KG1 (cell line): Measurements from ENCODE around the gene NARF.

ENCODE experiments used
- DNase-seq: peaks from one replicate; lab custom pipeline; 2025; lab: John Stamatoyannopoulos, UW

NARF gene

GRCh38 chr17:82477934-82478333 is 19.4 kb downstream of the NARF start:
- no peak for DNase-seq

GRCh38 chr17:82479602-82480001 is 21.1 kb downstream of the NARF start:
- DNase-seq = no peak

DNA sequence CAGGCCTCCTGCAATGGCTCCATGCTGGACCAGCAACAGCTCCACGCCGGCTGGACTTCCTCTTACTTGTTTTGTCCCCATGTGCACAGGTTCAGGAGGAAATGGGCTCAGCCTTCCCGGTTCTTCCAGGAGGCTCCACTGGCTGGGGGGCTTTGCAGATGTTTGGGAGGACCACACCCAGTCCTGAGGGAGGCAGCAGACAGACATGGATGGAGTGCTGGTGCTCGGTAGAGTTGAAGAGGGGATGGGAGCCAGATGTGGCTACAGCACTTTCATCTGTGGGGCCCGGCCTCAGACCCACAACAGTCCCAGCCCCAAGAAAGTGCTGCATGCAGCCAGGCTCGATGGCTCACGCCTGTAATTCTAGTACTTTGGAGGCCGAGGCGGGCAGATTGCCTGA is 21.8 kb downstream of the NARF start:
- no peak for DNase-seq

DNA sequence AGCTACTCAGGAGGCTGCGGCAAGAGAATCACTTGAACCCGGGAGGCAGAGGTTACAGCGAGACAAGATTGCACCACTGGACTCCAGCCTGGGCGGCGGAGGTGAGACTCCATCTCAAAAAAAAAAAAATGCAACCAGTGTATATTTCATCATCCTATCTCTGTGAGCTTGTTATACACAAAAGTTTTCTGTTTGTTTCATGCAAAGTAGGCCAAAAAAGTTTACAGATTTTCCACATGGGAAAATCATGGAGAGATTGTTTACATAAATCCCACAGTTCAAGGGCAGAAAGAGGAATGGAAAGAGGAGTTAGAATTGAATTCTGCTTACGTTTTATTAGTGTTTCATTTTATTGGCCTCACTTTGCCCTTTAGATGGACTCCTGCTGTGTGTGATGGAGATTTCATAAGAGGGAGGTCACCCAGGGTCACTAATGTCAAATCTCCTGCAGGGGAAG is 24.7 kb downstream of the NARF start:
- no peak for DNase-seq

DNA sequence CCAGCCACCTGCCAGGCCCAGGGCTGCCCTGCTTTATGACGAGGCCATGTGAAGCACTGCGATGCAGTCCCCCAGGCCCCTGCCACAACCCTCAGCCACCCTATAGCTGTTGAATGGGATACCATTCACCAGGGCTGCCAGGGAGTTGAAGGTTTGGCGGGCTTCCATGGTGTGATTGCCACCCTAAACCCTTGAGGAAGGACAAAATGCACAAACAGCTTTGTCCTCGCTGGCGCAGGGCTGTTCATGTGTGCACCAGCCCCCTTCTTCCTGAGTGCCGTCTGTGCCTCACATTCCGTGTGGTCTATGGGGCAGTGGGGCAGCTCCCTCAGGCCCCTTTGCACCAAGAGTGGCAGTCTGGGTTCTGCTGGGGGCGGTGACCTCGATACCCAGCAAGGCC is 25.3 kb downstream of the NARF start:
- DNase-seq = no peak

DNA sequence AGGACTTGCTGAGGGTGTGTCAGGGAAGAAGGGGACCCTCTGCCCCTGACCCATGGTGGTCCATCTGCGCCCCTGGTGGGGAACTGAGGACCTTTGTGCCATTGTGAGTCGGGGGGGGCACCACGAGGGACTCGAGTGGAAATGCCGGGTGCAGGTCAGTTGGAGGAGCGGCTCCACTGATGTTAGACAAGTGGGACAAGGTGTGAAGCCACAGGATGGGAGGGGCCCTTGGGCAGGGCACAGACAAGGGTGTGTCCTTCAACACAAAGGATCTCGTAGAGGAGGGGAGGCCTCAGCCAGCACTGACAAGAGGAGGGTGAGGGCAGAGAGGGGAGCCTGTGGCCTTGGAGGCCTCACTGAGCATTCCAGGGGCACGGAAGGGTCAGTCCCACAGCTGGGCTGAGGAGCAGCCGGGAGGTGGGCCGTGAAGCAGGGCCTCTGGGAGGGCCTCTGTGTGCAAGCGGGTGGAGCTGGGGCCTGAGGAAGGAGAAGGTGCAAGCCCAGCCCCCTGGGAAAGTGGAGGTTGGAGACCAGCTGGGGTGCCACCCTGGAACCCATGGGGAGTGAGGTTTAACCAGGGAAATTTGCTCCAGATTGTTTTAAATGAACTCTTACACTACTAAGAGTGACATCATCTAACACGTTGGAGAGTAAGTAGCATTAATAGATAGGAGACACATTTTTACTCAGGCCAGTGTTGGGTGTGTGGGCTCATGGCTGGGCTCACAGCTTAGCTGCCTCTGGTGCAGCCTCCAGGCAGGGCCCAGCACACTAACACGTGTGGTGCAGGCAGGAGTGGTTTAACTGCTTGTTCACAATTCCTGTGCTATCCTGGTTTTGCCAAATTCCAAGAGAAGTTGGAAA is 27.9 kb downstream of the NARF start:
- DNase-seq = no peak

DNA sequence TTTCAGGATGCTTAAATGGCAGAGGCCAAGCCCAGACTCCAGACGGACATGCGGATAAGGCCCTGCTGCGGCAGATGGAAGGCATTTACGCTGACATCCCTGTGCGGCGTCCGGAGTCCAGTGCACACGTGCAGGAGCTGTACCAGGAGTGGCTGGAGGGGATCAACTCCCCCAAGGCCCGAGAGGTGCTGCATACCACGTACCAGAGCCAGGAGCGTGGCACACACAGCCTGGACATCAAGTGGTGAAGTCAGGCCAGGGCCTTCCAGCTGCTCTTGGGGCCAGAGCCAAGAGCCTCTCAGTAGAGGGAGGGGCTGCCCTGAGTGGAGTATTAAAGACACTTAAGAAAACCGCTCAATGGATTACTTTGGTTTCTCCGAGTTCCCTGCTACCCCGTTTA is 29.4 kb downstream of the NARF start:
- no peak for DNase-seq

GRCh38 chr17:82489117-82489516 is 30.6 kb downstream of the NARF start:
- DNase-seq = no peak

DNA sequence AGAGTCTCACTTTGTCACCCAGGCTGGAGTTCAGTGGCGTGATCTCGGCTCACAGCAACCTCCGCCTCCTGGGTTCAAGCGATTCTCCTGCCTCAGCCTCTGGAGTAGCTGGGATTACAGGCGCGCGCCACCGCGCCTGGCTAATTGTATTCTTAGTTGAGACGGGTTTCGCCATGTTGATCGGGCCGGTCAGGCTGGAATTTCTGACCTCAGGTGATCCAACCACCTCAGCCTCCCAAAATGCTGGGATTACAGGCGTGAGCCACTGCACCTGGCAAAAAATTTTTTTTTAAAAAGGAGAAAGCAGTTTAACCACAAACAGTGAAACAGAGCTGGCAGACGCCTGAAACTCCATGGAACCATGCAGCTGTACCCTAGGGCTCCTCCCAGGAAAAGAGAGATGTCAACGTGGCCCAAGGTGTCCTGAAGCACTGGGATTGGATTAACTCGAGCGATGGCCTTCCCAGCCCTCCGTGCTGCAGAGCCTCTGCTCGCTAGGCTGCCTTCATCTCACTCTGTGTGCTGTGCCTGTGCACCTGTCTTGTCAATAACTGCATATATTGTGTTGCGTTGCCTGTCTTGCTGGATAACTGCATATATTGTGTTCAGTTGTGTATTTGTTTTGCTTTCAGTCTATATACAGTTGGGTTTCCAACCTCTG is 31.4 kb downstream of the NARF start:
- no peak for DNase-seq

- no peak for DNase-seq
These were observed 32.1 kb downstream of the NARF start for GRCh38 chr17:82490512-82491195.

DNA sequence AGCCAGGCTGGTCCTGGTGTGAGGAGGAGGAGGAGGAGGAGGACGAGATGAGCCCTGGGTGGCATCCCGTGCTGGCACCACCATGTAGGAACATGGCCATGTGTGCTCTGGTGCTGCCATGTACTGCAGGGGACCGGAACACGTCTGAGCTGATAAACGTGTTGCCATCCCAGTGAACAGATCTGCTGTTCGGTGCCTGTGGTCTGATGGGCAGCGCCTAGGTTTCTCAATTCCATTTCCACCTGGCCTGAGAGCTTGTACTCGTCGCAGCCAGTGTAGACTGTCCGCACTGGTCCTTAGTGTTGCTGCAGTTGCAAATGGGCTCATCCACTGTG is 32.6 kb downstream of the NARF start:
- DNase-seq = no peak

DNA sequence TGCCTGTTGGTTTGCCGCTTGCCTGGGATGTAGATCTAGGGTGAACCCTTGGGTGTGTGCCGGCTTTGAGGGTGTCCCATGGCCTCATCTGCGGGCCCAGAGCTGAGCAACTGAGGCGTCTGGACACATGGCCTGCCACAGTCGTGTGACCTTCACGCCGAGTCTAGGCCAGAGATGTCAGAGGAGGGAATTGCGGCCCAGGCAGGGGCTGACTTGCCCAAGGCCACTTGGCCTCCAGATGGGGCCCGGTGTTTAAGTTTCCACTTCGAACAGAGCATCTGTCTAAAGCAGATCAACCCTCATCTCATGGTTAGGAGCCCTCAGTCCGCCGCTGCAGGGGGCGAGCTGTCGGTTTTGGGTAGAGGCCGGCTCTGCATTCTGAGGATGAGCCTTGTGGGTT is 33.0 kb downstream of the NARF start:
- DNase-seq = no peak

- DNase-seq = no peak
These were observed 34.2 kb downstream of the NARF start for GRCh38 chr17:82492643-82493225.

- DNase-seq = no peak
These were observed 34.8 kb downstream of the NARF start for GRCh38 chr17:82493226-82493781.

DNA sequence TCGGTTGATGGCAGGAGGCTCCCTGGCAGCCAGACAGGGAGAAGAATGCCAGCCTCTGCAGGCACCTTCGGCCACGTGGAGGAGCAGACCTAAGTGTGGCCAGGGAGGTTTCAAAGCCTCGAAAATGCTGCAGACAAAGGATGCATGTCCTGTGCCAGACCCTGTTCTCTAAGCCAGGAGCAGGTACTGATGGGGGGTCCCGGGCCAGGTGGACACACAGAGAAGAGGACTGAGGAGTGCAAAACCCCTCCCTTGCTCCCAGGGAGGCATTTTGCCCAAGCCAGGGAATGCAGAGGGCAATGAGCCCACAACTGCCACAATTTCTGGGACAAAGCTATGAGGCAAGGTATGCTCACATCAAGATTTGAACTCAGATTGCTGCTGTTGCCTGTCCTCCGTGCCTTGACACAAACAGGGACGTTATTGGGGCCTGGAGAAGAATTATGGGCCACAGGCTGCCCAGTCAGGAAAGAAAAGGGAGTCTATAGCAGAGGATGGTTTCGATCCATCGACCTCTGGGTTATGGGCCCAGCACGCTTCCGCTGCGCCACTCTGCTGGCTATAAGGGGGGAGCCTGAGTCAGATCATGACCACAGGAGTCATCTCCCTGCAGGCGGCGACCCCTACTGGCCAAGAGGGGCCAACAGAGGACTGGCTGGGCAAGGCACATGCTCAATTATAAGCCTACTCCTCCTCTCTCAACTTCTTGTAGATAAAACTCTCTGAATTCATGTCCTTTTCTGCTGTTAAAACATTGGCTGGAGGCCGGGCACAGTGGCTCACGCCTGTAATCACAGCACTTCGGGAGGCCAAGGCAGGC is 35.9 kb downstream of the NARF start:
- peak; percentile 85 for DNase-seq

DNA sequence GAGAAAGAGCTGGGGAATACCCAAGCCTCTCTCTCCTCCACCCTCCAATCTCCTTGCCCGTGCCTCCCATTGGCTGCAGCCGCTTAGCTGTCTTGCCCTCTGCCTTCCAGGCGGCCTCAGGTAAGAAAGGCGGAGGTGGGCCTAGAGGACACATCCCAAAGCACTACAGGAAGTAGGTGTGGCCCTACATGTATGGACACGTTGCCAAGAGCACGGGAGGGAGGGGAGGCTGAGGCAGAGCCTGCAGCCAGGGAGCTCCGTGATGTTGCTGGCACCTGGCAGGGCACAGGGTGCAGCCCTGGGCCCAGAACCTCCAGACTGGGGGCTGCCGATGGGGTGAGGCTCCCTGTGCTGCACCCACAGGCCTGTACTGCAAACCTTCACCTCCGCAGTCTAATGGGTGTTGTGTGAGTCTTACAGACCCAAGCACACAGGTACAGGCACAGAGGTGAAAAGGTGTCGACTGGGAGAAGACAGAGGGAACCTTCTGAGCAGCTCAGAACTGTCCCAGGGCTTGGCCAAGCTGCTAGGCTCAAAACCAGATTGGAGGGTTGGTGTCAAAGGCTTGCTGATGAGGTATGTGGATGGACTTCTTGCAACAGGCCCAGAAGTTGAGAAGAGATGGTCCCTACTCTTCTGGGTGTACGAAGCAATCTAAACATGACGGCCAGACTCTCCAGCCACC is 37.4 kb downstream of the NARF start:
- no peak for DNase-seq

DNA sequence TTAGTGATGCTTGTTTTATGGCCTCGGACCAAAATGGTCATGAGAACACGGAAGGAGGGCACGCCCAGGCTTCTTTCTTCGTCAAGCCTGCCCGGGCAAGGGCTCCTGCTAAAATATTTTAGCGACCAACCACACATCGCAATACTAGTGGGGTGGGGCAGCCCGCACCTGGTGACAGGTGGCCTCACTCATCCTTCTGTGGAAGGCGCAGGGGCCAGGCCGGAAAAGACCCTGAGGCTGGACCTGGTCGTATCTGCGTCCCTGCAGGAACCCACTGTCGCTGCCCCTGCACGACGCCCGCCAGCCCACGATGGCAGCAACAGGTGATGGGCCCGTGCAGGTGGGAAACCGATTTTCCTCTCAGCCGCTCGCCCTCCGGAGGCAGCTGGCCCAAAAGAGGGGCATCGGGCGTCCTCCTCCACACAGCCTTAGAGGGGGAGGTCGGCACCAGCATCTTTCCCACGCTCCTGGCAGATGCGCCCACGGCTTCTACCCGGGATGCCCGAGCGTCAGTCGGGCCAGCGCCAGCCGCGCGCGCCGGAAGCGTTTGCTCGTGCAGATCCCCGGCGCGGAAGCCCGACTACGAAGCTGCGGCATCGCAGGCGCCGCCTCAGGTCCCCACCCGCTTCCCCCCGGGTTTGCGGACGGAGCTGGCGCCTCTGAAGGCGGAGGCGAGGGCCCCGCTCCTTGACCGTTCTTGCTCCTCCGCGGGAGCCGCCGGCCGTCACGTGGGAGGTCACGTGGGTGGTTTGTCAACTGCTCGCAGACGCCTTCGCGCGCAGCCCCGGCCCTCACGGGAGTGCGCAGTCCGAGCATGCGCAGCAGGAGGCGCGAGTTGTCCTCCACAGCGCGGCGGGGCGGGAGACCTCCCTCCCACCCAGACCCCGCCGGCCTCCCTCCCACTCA is 38.2 kb downstream of the NARF start:
- DNase-seq = peak; percentile 83

GRCh38 chr17:82497483-82498405 is 39.2 kb downstream of the NARF start:
- DNase-seq = no peak

DNA sequence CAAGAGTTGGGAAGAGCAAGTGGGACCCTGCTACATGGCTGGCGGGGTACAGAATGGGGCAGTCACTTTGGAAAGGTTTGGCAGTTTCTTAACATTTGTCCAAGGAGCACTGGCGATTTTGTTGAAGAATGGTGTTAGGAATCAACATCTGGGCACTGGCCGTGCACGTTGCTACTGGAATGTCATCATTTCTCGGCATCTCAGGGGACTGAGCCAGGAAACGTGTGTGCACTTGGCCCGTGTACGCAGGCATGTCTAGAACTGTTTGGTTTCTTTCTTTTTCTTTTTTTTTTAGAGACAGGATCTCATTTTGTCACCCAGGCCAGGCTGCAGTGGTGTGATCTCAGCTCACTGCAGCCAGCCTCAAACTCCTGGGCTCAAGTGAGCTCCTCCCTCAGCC is 43.7 kb downstream of the NARF start:
- DNase-seq = no peak
